ENCODE measurements around the gene PSKH1.

Gene PSKH1

DNA sequence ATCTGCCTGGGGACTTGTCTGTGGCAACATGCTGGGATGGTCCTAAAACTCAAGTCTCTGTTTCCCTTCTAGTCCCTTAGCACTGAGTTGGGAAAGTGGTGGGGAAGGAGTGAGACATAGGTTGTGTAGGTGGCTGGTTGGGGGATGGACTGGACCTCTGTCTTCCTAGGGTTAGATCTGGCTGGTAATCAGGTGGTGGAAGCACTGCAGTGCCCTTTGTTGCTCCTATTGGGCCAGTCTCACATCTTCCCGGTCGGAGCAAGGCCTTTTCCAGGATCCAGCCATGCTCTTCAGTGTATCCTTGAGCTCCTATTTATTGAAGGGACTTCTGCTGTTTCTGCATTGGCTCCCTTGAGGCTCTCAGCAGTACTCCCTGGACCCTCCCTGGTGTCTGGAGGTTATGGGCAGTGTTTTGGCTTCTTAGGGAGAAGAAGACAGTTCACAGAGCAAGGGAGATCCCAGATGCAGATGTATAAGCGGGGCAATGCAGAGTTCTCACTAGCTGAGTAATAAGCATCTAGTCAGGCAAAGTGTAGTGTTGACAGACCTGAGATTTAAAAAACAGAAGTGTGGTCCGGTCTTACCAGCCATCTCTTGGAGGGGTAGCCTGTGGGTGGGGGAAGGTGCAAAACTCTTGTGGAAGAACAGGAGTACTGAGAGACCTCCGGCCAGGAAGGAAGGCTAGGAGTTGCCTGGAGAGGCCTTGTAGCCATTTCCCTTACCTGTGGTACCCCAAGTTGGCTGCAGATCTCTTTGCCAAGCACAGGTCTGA lies 47.6 kb upstream of the PSKH1 start:
- peak in 1 of 2 experiments; percentile 29 for DNase-seq (ENCODE audit: low read depth in 1 of 2, low spot score in 1 of 2)
- peak; percentile 49; the same call in 1 of the 2 replicates for TF ChIP-seq SPI1 (IDR thresholded peaks at IDR 0.05; ENCODE audit: borderline replicate concordance, low read depth)
- TF ChIP-seq, protein P1, sequence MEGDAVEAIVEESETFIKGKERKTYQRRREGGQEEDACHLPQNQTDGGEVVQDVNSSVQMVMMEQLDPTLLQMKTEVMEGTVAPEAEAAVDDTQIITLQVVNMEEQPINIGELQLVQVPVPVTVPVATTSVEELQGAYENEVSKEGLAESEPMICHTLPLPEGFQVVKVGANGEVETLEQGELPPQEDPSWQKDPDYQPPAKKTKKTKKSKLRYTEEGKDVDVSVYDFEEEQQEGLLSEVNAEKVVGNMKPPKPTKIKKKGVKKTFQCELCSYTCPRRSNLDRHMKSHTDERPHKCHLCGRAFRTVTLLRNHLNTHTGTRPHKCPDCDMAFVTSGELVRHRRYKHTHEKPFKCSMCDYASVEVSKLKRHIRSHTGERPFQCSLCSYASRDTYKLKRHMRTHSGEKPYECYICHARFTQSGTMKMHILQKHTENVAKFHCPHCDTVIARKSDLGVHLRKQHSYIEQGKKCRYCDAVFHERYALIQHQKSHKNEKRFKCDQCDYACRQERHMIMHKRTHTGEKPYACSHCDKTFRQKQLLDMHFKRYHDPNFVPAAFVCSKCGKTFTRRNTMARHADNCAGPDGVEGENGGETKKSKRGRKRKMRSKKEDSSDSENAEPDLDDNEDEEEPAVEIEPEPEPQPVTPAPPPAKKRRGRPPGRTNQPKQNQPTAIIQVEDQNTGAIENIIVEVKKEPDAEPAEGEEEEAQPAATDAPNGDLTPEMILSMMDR (IDR thresholded peaks at IDR 0.05; ENCODE audit: insufficient read depth, low read length), result no peak
- no peak for TF ChIP-seq GABPA (IDR thresholded peaks at IDR 0.05; ENCODE audit: low read depth)
- TF ChIP-seq POLR2AphosphoS5 (IDR thresholded peaks at IDR 0.05; ENCODE audit: low read depth), result no peak
- TF ChIP-seq, protein P2, sequence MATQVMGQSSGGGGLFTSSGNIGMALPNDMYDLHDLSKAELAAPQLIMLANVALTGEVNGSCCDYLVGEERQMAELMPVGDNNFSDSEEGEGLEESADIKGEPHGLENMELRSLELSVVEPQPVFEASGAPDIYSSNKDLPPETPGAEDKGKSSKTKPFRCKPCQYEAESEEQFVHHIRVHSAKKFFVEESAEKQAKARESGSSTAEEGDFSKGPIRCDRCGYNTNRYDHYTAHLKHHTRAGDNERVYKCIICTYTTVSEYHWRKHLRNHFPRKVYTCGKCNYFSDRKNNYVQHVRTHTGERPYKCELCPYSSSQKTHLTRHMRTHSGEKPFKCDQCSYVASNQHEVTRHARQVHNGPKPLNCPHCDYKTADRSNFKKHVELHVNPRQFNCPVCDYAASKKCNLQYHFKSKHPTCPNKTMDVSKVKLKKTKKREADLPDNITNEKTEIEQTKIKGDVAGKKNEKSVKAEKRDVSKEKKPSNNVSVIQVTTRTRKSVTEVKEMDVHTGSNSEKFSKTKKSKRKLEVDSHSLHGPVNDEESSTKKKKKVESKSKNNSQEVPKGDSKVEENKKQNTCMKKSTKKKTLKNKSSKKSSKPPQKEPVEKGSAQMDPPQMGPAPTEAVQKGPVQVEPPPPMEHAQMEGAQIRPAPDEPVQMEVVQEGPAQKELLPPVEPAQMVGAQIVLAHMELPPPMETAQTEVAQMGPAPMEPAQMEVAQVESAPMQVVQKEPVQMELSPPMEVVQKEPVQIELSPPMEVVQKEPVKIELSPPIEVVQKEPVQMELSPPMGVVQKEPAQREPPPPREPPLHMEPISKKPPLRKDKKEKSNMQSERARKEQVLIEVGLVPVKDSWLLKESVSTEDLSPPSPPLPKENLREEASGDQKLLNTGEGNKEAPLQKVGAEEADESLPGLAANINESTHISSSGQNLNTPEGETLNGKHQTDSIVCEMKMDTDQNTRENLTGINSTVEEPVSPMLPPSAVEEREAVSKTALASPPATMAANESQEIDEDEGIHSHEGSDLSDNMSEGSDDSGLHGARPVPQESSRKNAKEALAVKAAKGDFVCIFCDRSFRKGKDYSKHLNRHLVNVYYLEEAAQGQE (IDR thresholded peaks at IDR 0.05; ENCODE audit: insufficient replicate concordance, low read depth), result no peak
- H3K4me3 ChIP-seq (replicated peaks; ENCODE audit: insufficient read depth, low read length), result peak overlapping the region; percentile 99
- H3K27me3 ChIP-seq (ENCODE audit: insufficient read depth, poor library complexity, severe bottlenecking), result no peaks in the 10 kb centered on the region
- peak overlapping the region; percentile 90 for H3K27ac ChIP-seq (replicated peaks)

DNA sequence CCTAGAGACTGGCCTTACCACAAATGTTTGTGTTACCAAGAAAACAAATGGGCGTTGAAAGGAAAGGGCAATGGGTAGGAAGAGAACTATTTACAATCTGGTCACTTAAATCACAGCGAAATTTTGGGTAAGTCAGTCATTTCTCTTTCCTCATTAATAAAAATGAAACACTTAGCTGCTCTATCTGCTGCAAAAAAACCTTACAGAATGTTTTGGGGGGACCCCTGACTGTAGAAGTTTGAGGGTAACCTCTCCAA lies 47.1 kb upstream of the PSKH1 start:
- peak overlapping the region; percentile 99 for H3K4me3 ChIP-seq (replicated peaks; ENCODE audit: insufficient read depth, low read length)
- H3K27me3 ChIP-seq (ENCODE audit: insufficient read depth, poor library complexity, severe bottlenecking), result no peaks in the 10 kb centered on the region
- no peak for DNase-seq (ENCODE audit: low read depth in 1 of 2, low spot score in 1 of 2)
- TF ChIP-seq POLR2AphosphoS5 (IDR thresholded peaks at IDR 0.05; ENCODE audit: low read depth) (no peak), GABPA (IDR thresholded peaks at IDR 0.05; ENCODE audit: low read depth) (no peak), SPI1 (IDR thresholded peaks at IDR 0.05; ENCODE audit: borderline replicate concordance, low read depth) (no peak)
- TF ChIP-seq, protein P2 (IDR thresholded peaks at IDR 0.05; ENCODE audit: insufficient replicate concordance, low read depth), result no peak
- TF ChIP-seq, protein P1 (IDR thresholded peaks at IDR 0.05; ENCODE audit: insufficient read depth, low read length), result no peak
- peak overlapping the region; percentile 90 for H3K27ac ChIP-seq (replicated peaks)

DNA sequence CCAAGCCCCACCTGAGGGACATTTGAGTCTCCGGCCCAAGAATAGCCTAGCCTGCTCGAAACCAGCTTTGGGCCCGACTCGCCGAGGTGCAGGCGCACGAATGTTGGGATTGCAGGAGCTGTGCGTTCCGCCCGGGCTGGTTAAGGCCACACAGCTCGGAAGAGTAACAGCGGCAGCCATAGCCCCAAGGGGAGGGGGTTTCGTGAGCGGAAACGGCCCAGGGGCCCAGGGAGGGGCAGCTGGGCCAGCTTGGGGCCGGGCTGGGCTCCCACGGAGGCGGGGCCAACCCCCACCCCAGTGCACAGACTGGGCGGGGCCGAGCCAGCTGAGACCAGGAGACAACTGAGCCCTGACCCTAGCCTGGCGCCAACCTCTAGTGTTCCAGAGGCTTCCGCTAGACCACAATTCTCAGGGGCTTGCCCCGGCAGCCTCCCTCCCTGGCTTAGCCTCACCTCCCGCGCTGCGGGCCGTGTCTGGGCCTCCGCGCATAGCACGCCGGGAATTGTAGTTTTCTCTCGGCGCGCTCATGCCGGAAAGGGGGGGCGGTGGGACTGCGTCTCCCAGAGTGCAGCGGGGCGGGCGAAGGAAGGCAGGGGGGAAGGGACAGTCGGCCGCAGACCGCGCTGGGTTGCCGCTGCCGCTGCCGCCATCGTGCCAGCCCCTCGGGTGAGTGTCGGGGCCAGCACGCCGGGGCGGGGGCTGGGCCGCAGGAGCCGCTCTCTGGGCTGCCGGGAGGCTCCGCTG lies 46.6 kb upstream of the PSKH1 start, which contains the start of gene NUTF2:
Gene NUTF2 (plus strand): TSS at position 614 of the 744 bp plus-strand sequence. CDS start 18,198 bp downstream, outside the sequence.
- H3K27ac ChIP-seq (replicated peaks), result peak within 1 kb of the TSS; percentile 90
- peak; percentile 95 to 98 for DNase-seq (ENCODE audit: low read depth in 1 of 2, low spot score in 1 of 2)
- peak within 1 kb of the TSS; percentile 99 for H3K4me3 ChIP-seq (replicated peaks; ENCODE audit: insufficient read depth, low read length)
- no peaks in the 10 kb centered on the region for H3K27me3 ChIP-seq (ENCODE audit: insufficient read depth, poor library complexity, severe bottlenecking)
- TF ChIP-seq, protein P2 (IDR thresholded peaks at IDR 0.05; ENCODE audit: insufficient replicate concordance, low read depth), result no peak
- TF ChIP-seq GABPA (IDR thresholded peaks at IDR 0.05; ENCODE audit: low read depth), result peak; percentile 55
- TF ChIP-seq, protein P1 (IDR thresholded peaks at IDR 0.05; ENCODE audit: insufficient read depth, low read length), result no peak
- TF ChIP-seq POLR2AphosphoS5 (IDR thresholded peaks at IDR 0.05; ENCODE audit: low read depth), result peak; percentile 66
- no peak; the same call in 1 of the 2 replicates for TF ChIP-seq SPI1 (IDR thresholded peaks at IDR 0.05; ENCODE audit: borderline replicate concordance, low read depth)

Data from HL-60 (cell line).